ENCODE data around the gene C21orf91.
A peak's percentile ranks its signal among the peaks of the same experiment; 100 is the strongest.

Gene C21orf91

DNA sequence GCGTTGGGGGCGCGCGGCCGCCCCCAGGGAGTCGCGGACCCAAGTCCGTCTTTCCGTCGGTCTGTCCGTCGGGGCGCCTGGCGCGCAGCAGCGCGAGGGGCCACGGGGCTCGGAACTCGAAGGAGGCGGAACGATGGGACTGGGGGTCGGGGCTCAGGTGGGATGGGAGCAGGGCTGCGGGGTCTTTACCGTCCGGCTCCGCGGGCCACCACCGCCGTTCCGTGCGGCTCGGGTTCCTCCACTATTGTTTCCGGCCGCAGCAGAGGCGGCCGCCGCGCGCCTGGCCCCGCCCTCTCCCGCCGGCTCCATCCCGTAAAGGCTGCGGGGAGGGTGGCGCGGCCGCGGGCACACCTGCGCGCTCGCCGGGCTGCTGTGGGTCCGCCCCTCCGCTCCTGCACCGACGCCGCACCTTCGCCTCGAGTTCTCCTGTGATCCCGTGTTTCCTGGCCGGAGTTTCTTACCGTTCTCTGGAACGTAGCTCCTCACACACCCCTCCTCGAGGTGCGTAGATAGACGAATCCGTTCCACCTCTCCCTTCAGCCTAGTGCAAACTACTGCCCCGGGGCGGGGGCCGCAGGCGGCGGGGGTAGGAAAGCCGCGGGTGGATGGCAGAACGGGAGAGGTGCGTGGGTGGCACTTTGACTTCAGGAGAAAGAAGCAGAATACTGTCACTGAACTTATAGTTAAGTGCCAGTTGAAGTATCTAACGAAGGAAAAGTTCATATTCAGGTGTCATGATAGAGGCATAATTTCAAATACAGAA, at the start of gene C21orf91:
C21orf91 (minus strand) TSS at position 243 of the 763 bp plus-strand sequence. CDS start 1,038 bp downstream, outside the sequence.
- peak; percentile 90 to 93 for ATAC-seq

DNA sequence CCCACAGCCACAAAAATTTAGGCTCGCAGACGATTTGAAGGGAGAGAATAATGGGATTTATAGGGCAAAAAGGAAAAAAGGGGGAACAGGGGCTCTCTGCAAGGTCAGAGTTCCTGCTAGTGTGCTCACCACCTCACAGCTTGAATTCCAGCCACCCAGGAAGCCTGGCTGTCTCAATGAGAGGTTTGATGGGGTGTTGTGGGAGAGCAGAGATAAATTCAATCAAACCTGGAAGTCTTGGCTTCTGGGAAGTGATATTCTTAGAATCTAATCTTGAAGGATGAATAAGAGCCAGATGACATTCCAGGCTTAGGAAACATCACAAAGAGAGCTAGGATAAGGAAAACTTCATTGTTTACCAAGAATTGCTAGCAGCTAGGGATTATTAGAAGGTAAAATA, 47.4 kb upstream of the C21orf91 start:
- no peak for ATAC-seq

DNA sequence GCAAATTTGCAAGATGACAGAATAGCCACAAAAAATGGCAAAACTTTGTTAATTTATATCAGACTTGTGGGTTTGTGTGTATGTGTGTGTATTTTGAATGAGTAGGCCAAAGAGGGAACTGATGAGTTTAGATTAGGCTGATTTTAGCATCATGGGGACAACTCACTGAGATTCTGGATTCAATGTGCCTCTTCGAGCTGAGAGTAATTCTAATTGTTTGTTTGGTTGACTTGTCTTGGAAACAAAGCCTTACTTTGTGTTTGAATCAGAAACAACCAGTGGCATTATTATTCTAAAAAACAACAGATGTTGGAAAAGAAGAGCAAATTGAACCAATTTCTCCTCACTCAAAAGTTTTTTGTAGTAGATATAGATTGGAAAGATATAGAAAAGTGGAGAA, 40.5 kb upstream of the C21orf91 start:
- ATAC-seq: no peak

DNA sequence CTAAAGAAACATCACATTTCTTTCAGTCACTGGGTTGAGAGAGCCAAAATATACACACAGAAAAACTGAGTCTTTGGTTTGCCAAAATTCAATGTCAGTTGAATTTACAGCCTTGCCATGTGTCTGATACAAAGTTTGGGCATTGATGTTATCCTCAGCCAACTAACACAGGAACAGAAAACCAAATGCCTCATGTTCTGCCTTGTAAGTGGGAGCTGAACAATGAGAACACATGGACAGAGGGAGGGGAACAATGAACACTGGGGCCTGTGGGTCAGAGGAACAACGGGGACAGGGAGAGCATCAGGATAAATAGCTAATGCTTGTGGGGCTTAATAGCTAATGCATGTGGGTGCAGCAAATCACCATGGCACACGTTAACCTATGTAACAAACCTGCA, 39.6 kb upstream of the C21orf91 start:
- ATAC-seq: no peak

DNA sequence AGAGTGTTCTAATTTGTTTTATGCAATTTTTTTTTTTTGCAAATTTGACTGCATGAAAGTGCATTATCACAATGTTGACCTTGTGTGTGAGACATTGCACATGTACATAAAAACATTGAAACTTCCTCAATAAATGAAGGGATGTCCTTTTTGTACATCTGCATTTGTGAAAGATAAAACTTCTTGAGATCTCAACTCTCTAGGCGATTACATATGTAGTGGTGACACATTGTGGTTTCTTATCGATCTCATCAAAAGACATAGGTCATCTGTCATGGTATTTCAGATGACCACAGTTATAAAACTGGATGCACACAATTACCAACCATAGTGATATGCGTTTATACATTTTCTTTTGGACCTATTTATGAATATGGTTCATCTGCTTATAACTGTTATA, 35.6 kb upstream of the C21orf91 start:
- ATAC-seq: no peak

DNA sequence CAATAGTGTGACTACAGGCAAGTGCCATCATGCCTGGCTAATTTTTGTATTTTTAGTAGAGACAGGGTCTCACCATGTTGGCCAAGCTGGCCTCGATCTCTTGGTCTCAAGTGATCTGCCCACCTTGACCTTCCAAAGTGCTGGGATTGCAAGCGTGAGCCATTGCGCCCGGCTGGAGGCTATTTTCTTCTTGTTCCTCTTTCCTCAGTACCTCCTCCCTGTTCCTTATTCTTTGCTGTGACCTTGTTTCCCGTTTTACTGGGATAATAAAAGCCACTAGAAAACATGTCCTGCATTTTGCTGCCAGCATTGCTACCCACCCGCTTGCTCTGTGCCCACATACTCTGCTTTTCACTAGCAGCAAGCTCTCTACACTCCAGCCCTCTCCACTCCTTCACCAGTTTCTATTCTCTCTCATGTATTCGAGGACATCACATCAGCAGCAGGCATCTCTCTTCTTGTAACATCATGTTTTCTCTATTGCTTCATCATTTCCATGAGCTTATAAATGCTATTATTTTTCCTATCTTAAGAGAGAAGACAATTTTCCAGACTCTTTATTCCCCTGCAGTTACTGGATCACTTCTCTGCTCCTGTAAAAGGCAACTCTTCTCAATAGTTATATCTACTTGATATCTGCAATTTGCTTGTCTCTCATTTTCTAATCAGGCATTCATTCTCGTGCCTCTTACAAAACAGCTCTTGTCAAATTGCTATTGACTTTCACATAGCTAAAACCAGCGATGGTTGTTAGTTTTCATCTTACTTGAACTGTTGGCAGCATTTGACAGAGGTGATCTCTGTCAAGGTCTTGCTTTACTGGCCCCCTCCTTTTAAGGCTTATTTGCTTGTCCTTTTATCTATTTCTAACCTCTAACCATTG, 34.5 kb upstream of the C21orf91 start:
- ATAC-seq: no peak

DNA sequence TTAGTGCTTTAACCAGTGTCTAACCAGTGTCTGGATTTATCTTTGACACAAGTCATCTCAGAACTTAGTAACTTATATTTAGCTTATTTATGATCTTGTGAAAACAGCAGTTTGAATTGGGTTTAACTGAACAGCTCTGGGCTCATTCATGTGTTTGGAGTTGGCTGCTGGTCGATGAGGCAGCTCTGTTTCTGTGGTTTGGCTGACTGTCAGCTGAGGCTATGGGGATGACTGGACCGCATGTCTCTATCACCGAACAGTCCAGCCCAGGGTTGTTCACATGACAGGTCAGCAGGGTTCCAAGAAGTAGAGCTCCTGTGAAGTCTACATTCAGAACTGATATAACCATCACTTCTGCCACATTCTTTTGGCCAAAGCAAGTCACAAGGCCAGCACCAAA, 29.1 kb upstream of the C21orf91 start:
- ATAC-seq: peak in 1 of 2 donors; percentile 56

DNA sequence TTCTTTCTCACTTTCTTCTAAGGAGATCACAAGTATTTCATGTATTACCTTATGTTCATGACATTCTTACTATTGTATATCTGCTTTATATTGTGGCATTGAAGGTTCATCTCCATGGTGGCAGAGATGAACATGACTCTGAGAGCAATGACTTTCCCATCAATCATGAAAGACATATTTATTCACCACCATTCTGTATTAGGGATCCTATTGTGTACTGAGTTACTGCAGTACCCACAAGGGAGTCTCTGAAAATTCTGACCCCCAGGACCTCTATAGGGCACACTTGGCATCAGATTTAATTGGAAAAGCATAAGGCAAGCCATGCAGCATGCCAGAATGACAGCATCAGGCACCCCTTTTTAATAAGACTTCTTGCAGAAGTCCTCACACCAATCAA, 21.9 kb upstream of the C21orf91 start:
- ATAC-seq: no peak

DNA sequence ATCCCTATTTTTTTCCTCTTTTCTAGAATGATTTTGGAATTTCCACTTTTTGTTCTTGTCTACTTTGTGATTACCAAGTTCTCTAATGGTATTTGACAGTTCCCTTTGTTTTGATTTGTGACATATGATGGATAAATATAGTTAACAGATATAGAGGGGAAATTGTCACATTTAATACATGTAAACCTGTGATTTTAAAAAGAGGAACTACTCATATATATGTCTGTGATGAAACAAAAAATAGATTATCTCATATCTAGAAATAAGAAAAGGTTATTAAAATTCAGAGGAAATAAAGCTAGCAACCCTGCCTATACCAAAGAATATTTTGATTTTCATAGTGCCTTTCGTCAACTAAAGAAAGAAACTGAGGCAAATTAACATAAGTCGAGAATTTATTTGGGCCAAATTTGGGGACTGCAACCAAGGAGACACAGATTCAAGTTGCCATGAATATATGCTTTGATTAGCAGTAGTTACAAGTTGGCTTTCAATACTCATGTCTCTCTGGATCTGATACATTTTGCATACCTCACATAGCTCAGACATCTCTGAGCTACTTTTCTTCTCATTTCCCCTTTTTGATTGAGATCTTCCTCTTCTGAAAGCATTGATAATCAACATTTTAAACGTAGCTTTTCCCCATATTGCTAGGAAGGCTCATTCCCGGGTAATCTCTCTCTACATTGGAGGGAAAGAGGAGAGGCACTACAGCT, 15.6 kb upstream of the C21orf91 start:
- ATAC-seq: no peak

DNA sequence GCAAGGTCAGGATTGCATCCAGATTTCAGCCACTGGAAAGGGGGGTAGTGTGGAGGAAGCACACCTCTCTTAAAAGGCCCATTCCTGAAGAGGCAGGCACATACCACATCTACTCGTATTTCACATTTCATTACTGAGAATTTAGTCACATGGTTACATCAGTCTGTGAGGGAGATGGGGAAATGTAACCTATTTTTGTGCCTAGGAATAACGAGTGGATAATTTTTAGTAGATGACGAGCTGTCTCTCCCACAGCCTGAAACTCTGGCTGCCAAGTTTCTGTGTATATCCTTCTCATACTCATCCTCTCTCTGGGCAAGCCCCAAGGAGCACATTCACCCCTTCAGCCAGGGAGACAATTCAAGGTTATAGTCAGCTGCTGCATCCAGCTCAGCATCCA, 10.3 kb upstream of the C21orf91 start:
- no peak for ATAC-seq

DNA sequence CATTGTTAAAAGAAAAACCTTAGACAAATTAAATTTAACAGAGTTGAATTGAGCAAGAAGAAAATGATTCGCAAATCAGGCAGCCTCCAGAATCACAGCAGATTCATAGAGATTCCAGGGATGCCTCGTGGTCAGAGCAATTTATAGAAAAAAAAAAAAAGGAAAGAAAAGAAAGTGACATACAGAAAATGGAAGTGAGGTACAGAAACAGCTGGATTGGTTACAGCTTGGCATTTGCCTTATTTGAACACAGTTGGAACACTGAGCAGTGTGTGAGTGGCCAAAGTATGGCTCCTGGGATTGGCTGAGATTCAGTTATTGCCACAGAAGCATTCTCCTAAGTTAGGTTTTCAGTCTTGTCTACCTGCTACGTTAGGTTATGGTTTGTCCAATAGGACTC, 9.1 kb upstream of the C21orf91 start:
- ATAC-seq: no peak

DNA sequence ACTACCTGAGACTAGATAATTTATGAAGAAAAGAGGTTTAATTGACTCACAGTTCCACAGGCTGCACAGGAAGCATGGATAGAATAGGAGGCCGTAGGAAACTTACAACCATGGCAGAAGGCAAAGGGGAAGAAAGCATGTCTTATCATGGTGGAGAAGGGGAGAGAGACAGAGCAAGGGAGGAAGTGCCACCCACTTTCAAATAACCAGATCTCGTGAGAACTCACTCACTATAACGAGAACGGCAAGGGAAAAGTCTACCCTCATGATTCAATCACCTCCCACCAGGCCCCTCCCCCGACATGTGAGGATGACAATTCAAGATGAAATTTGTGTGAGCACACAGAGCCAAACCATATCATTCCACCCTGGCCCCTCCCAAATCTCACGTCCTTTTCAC, 4.7 kb upstream of the C21orf91 start:
- no peak for ATAC-seq

DNA sequence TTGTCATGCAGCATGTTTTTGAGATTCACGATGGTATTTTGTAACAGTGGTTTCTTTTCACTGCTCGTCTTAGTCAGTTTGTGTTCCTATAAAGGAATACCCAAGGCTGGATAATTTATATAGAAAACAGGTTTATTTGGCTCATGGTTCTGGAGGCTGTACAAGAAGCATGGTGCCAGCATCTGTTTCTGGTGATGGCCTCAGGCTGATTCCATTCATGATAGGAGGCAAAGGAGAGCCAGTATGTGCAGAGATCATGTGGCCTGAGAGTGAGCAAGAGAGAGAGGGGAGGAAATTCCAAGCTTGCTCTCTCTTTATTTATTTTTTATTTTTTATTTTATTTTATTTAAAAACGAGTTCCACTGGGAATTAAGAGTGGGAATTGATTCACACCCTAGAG, 2.0 kb upstream of the C21orf91 start:
- no peak for ATAC-seq

DNA sequence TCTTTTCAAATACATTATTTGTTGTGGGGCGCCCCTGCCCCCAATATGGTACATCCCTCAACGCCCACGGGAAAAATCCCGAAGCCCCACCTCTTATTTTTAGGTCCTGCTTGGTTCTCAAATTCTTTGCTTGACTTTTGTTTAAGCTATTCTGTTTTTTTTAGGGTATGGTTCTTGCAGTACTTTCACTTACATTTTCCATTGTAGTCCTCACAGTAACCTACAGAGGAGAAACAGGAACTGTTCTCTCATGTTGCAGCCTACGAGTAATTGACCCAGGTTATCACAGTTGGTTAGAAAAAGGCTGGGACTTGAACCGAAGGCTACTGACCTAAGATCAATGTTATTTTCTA, 697 bp upstream of the C21orf91 start:
- ATAC-seq: peak; percentile 49 to 52

DNA sequence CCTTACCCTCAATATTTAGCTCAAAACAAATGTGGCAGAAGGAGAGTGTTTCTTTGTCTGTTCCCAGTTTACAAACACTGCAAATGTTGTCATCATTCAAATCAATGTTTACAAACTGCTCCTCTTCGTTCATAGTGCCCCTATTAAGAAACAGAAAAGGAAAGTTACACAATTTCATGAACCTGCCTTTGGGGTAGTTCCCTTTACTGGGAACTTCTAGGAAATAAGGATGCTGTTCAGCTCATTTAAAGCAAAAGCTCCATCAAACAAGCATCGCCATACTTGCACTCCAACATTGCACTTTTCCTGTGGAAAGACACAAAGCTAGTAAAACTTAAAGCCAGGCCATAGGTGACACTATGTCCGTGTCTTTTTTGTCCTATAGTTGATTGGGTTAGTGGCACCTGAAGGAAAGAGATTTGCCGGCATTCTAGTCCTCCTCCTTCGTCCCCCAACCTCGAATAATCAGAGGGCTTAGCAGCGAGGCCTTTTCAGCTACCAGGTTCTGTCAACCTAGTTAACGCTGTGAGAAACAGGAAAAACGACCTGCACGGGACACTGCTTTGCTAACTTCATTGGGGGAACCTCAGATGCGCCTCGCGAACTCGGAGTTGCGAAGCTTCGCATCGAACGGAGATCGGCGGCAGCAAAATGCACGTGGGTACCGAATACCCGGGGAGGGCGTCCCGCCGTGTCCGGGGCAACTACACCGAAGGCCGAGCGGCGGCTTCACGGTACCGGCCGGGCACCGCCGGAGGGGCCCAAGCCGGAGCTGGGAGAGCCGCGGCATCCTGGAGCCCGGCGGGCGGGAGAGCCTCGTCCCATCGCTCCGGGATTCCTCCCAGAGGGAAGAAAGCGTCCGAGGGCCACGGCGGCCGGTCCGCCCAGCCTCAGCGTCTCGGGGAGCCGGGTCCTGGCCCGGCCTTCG, 706 bp downstream of the C21orf91 start:
- ATAC-seq: peak; percentile 4

DNA sequence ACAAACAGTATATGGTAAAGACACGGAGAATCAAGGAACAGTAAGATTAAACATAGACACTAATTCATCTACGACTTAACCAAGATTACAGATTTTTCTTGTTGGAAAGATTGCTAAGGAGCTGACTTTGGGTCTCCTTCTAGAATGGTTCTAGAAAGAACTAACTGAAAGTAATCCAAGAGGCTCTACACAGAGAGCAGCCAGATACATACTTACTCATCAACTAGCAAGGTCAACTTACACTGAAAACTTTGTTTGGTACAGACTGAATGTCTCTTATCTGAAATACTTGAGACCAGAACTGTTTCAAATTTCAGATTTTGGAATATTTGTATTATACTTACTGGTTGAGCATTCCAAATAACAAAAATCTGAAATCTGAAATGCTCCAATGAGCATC, 5.8 kb downstream of the C21orf91 start:
- peak in 1 of 2 donors; percentile 30 for ATAC-seq

DNA sequence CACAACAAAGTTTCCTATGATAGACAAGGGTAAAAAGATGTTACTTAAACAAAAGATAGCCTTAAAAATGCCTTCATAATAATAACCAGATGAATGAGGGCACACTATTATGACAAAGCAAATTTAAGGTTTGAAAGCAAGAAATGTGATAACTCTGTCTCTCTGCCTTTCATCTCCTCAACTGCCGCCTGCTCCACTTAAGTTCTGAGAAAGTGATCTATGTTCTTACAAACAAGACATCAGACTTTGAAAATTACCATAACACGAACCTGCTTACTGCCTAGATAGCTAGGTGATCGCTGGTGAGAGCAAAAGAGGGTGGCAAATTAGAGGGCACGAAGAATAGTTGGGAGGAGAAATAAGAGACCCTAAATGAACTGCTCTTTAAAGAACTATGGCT, 13.2 kb downstream of the C21orf91 start:
- ATAC-seq: peak; percentile 49 to 74

DNA sequence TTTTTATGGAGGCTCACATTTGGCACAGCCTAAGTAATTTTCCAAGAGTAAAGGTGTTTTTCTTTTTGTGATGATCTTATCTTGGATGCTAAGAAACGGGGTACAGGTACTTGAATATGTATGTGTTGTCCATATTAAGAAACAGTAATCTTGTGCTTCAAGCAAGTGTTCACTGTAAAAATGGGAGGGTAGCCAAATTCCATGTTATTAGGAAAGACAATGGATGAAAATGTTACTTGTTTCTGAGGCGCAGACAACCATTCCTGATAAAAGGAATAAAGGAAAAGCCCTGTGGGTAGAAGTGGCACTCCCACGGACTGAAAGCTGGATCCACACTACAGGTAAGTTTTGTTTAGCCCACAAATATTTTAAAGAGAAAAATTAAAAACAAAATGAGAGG, 15.6 kb downstream of the C21orf91 start:
- no peak for ATAC-seq

DNA sequence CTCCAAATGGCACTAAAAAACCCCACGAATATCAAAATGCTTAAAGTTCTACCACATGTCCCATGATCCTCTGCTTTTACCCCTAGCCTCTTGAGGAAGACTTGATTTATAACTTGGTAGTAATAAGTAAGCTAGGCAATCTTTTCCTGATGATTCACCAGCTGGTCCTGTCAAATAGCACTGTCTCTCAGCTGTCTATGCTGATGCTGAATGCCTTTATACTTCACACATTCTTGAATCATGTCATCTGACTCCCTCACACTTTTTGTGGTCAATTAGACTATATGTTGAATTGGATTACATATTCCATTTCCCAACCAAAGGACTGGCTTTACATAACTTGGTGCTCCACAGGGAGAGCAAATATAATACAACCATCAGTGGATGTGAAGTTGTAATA, 16.6 kb downstream of the C21orf91 start:
- ATAC-seq: peak; percentile 21 to 35

DNA sequence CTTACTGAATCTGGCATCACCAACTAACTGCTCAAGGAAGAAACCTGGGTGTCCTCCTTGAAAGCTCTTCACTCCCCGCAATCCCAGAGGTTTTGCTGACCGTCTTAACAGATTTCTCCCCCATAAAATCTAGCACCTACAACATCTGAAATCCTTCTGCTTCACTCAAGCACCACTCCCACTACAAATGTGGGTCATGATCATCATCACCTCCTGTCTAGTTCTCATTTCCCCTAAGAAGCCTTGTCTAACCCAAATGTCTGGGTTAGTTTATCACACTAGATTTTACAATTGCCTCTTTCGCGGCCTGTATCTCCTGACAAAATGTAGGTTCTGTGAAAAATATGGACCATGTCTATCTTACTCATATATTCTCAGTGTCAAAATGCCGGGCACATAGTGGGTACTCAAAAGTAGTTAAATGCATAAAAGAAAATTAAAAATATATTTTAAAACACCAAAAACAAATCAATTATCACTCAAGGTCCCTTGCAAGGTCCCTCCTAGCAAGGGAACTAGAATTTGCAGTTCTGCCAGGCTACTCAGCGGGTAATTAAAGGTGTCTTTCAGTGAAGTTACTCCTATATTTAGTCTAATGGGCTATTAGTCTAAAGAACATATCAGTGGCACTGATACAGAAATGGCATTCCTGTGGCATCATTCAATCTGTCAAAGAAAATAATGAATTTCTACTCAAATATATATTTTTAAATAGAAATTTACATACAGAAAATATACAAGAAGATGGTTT, 19.6 kb downstream of the C21orf91 start:
- ATAC-seq: no peak

DNA sequence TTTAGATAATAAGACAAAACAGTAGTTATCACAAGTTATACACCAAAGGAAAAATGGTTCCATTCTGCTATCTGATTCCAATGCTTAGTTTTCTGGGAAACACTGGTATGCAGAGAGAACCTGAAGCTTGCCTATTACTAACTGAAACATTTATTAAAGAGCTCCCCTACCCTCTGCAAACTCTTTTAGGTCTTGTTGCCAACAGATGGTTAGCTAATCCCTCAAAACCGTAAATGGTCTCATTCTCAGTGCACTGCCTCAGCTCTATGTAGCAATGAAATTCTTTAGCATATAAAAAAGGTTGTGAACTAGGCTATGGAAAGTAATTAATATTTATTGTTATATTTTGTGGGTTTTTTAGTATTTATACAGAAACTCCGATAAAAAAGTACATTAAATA, 20.4 kb downstream of the C21orf91 start:
- no peak for ATAC-seq

DNA sequence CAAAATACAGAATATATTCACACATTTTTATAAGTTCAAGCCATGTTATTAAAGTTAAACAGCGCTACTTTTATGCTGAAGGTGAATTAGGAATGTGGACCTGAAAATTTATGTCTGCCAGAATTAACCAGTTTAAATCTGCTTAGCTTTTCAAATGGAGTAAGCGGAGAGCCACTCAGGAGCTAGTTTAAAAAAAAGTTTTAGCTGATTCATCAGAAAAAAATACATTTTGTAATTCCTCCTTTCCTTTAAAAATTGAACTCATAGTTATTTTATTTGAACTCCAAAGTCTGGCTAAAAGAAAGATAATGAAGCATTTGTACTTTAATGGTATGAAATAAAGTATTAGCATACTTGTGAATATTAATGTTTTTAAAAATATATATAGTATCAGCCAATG, 21.2 kb downstream of the C21orf91 start:
- no peak for ATAC-seq
